Panc1 (cell line): Measurements from ENCODE around the gene OSBPL1A. TPM values are rescaled to one million over a fixed set of nuclear protein-coding genes. Genes with fewer than 3 reads are reported as not detected.

ENCODE experiments used
- ATAC-seq: fragments of 200-7000 bp; cut with Tn5 transposase; 2 replicates; pipeline ENCODE4 v1.9.1; 2020; ENCODE audit warnings: mild to moderate bottlenecking, moderate library complexity
- BruUV-seq: library from RNA; stranded (reverse); fragments of 400-500 nt; replicated peaks from 2 replicates; lab custom pipeline; 2021; lab: Mats Ljungman, UMichigan
- CTCF ChIA-PET: fragments of 300-600 bp; sonication (Branson Sonifier 250); formaldehyde crosslinking; loops from one replicate; lab custom pipeline; 2022; ENCODE audit warnings: antibody characterized with exemption; lab: Charles Lee
- POLR2A ChIA-PET: fragments of 300-600 bp; sonication (Branson Sonifier 250); formaldehyde crosslinking; loops from one replicate; lab custom pipeline; 2022; ENCODE audit warnings: antibody characterized with exemption; lab: Charles Lee
- DNase-seq: peaks from one replicate; pipeline ENCODE4 v3.0.0-alpha.2; 2010; ENCODE audit warnings: low read depth, low spot score
- H3K27ac ChIP-seq: 2 replicates; pipeline ENCODE4 v1.5.1; 2011; ENCODE audit warnings: mild to moderate bottlenecking, low read length, inconsistent platforms
- H3K27me3 ChIP-seq: fragments of 200-500 bp; sonication (Bioruptor generic); 2 replicates; pipeline ENCODE4 v1.6.0; 2014; ENCODE audit warnings: low read length, inconsistent platforms; ENCODE audit not compliant: control insufficient read depth, insufficient read depth
- H3K36me3 ChIP-seq: fragments of 200-500 bp; sonication (Bioruptor generic); 2 replicates; pipeline ENCODE4 v1.5.1; 2014; ENCODE audit warnings: inconsistent platforms, mild to moderate bottlenecking, low read length, moderate library complexity; ENCODE audit not compliant: control insufficient read depth, insufficient read depth
- H3K4me1 ChIP-seq: 2 replicates; pipeline ENCODE4 v1.5.1; 2011; ENCODE audit warnings: inconsistent platforms, mild to moderate bottlenecking, low read length, moderate library complexity; ENCODE audit not compliant: control insufficient read depth, insufficient read depth
- H3K4me3 ChIP-seq, 2 experiments: 2 replicates each; pipeline ENCODE4 v1.5.1; 2011 to 2012; ENCODE audit warnings: low read depth in 2 of 2, low read length in 2 of 2, mild to moderate bottlenecking in 2 of 2, inconsistent platforms in 1 of 2, moderate library complexity in 1 of 2
- H3K9me3 ChIP-seq: fragments of 200-500 bp; sonication (Bioruptor generic); 2 replicates; pipeline ENCODE4 v1.5.1; 2014; ENCODE audit warnings: low read depth, mild to moderate bottlenecking, inconsistent platforms, low read length, moderate library complexity; ENCODE audit not compliant: control insufficient read depth, insufficient read depth
- POLR2AphosphoS5 ChIP-seq: IDR thresholded peaks from 2 replicates; pipeline ENCODE4 v1.6.1; 2012; ENCODE audit warnings: mild to moderate bottlenecking, low read depth, low read length, moderate library complexity
- SIN3A ChIP-seq: IDR thresholded peaks from 2 replicates; pipeline ENCODE4 v1.6.1; 2012; ENCODE audit warnings: low read depth, mild to moderate bottlenecking, low read length, moderate library complexity, borderline replicate concordance; ENCODE audit not compliant: insufficient read depth
- TCF7L2 ChIP-seq: IDR thresholded peaks from 2 replicates; pipeline ENCODE4 v1.6.1; 2011; ENCODE audit warnings: mild to moderate bottlenecking, low read depth, low read length, inconsistent platforms
- in situ Hi-C: cut with HindIII; loops from 2 replicates; pipeline ENCODE4 v1.10.0; 2016; ENCODE audit warnings: low sequenced_read_pairs, low pct_unique_long_range_greater_than_20kb
- intact Hi-C: fragments of 100-400 bp; cut with micrococcal nuclease; formaldehyde crosslinking; loops from one replicate; pipeline ENCODE4 v1.10.0; 2022; ENCODE audit not compliant: unreplicated experiment
- total RNA-seq: library from RNA; stranded (reverse); gene quantifications from one replicate; pipeline ENCODE4 v1.2.1, GENCODE V29; 2021; ENCODE audit not compliant: unreplicated experiment
- TF ChIP-seq, protein P1 (sequence below), 2 experiments: IDR thresholded peaks; 2 replicates each; pipeline ENCODE4 v1.6.1; 2011 to 2012; ENCODE audit warnings: low read depth in 2 of 2, control low read depth in 1 of 2, low read length in 1 of 2, mild to moderate bottlenecking in 1 of 2, moderate library complexity in 1 of 2; ENCODE audit not compliant: insufficient read depth in 1 of 2
- TF ChIP-seq, protein P2 (sequence below): fragments of 450-650 bp; IDR thresholded peaks from 2 replicates; pipeline ENCODE4 v1.5.1; 2017; ENCODE audit warnings: mild to moderate bottlenecking

Gene OSBPL1A
- total RNA-seq, 1 experiment from 2014 or later, result 50.5 TPM

- intact Hi-C loops (no loop called here), in situ Hi-C loops (no loop called here)
- POLR2A ChIA-PET, result no interaction called here
Measured at GRCh38 chr18:24238387-24238786, 159.2 kb downstream of the OSBPL1A start.

GRCh38 chr18:24234850-24235418 is 162.7 kb downstream of the OSBPL1A start:
- in situ Hi-C loops (no loop called here), intact Hi-C loops (loop anchor here (5.0 kb wide), 1 partner anchor 192 kb away; the partner anchor contains the start of gene IMPACT)
- CTCF ChIA-PET, result interaction anchor here (0.7 kb wide), 1 partner anchor 19 kb away, joined by 4 read pairs; no protein-coding TSS in a partner anchor
- no TSS peak for BruUV-seq
- H3K4me3 ChIP-seq, result no peak overlapping the region
- H3K36me3 ChIP-seq, result no peaks in the 10 kb centered on the region
- H3K9me3 ChIP-seq, result no peaks in the 10 kb centered on the region
- TF ChIP-seq TCF7L2, result no peak
- TF ChIP-seq, protein P1, sequence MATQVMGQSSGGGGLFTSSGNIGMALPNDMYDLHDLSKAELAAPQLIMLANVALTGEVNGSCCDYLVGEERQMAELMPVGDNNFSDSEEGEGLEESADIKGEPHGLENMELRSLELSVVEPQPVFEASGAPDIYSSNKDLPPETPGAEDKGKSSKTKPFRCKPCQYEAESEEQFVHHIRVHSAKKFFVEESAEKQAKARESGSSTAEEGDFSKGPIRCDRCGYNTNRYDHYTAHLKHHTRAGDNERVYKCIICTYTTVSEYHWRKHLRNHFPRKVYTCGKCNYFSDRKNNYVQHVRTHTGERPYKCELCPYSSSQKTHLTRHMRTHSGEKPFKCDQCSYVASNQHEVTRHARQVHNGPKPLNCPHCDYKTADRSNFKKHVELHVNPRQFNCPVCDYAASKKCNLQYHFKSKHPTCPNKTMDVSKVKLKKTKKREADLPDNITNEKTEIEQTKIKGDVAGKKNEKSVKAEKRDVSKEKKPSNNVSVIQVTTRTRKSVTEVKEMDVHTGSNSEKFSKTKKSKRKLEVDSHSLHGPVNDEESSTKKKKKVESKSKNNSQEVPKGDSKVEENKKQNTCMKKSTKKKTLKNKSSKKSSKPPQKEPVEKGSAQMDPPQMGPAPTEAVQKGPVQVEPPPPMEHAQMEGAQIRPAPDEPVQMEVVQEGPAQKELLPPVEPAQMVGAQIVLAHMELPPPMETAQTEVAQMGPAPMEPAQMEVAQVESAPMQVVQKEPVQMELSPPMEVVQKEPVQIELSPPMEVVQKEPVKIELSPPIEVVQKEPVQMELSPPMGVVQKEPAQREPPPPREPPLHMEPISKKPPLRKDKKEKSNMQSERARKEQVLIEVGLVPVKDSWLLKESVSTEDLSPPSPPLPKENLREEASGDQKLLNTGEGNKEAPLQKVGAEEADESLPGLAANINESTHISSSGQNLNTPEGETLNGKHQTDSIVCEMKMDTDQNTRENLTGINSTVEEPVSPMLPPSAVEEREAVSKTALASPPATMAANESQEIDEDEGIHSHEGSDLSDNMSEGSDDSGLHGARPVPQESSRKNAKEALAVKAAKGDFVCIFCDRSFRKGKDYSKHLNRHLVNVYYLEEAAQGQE (IDR thresholded peaks at IDR 0.05; ENCODE audit: insufficient read depth in 1 of 2, low read depth in 2 of 2, low read length in 1 of 2), result no peak
- no peak for TF ChIP-seq POLR2AphosphoS5
- TF ChIP-seq, protein P2, sequence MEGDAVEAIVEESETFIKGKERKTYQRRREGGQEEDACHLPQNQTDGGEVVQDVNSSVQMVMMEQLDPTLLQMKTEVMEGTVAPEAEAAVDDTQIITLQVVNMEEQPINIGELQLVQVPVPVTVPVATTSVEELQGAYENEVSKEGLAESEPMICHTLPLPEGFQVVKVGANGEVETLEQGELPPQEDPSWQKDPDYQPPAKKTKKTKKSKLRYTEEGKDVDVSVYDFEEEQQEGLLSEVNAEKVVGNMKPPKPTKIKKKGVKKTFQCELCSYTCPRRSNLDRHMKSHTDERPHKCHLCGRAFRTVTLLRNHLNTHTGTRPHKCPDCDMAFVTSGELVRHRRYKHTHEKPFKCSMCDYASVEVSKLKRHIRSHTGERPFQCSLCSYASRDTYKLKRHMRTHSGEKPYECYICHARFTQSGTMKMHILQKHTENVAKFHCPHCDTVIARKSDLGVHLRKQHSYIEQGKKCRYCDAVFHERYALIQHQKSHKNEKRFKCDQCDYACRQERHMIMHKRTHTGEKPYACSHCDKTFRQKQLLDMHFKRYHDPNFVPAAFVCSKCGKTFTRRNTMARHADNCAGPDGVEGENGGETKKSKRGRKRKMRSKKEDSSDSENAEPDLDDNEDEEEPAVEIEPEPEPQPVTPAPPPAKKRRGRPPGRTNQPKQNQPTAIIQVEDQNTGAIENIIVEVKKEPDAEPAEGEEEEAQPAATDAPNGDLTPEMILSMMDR, result no peak
- no peak for TF ChIP-seq SIN3A
- peaks cover 6% of the 10 kb centered on the region; the same call in 1 of the 2 replicates for H3K4me1 ChIP-seq
- POLR2A ChIA-PET, result no interaction called here
- H3K27ac ChIP-seq, result no peak overlapping the region
- no peaks in the 10 kb centered on the region for H3K27me3 ChIP-seq
- no peak for DNase-seq
- no peak for ATAC-seq

More at GRCh38 chr18:24238387-24238786, 159.2 kb downstream of the OSBPL1A start:
- no peak overlapping the region for H3K27ac ChIP-seq
- H3K9me3 ChIP-seq, result no peaks in the 10 kb centered on the region
- BruUV-seq, result no TSS peak
- DNase-seq, result no peak
- TF ChIP-seq, protein P2, result no peak
- TF ChIP-seq POLR2AphosphoS5 (no peak), SIN3A (no peak), TCF7L2 (no peak)
- TF ChIP-seq, protein P1 (IDR thresholded peaks at IDR 0.05; ENCODE audit: insufficient read depth in 1 of 2, low read depth in 2 of 2, low read length in 1 of 2), result no peak
- H3K4me1 ChIP-seq, result no peaks in the 10 kb centered on the region
- no peak for ATAC-seq
- H3K36me3 ChIP-seq, result no peaks in the 10 kb centered on the region
- H3K4me3 ChIP-seq, result no peak overlapping the region
- no peaks in the 10 kb centered on the region for H3K27me3 ChIP-seq
- CTCF ChIA-PET, result no interaction called here
